SIG-M5 (cell line): ENCODE measurements around the gene AUNIP.

Source experiments
- DNase-seq: peaks from one replicate; lab custom pipeline; 2025; lab: John Stamatoyannopoulos, UW

Gene AUNIP

DNA sequence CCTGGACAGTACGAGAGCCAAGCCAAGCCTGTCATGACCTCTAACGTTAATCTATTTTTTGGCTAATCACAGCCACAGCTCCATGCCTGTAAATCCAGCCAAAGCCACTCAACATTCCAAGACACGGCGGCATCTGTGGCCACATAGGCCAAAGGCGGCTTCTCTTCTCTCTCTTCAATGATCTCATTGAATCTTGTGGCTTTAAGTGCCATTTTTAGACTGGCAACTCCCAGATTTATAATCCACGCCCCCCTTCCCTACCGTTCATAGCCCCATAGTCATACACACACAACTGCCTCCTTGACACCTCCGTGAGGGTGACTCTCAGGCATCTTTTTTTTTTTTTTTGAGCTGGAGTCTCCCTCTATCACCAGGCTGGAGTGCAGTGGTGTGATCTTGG lies 64.9 kb downstream of the AUNIP start:
- DNase-seq, result no peak

- no peak for DNase-seq
Measured at GRCh38 chr1:25793585-25794170, 65.6 kb downstream of the AUNIP start.

- no peak for DNase-seq
Measured at GRCh38 chr1:25792115-25792514, 67.1 kb downstream of the AUNIP start.

DNA sequence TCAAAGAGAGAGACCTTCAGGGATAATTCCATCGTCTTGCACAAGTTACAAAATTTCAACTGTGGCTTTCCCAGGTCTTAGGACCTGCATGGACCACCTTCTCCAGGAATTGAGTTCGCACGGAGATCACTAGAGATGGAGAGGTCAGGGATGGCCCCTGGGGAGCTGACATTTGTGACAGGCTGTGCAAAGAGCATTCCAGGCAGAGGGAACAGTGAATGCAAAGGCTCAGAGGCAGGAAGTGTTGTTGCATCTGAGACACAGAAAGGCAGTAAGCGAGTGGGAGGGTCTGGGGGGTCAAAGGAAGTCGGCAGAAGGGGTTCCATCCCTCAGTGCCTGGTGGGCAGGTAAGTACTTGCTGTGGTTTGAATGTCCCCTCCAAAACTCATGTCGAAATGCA lies 68.8 kb downstream of the AUNIP start:
- no peak for DNase-seq

DNA sequence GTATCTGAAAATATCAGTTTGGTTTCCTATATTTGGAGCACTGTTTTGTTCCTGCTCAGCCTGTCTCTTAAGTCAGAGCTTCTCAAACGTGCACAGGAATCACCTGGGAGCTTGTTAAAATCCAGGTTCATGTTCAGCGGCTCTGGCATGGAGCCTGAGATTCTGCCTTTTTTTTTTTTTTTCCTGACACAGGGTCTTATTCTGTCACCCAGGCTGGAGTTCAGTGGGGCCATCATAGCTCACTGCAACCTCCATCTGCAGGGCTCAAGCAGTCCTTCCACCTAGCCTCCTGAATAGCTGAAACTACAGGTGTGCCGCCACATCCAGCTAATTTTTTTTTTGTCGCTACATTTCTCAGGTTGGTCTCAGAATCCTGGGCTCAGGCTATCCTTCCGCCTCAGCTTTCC lies 71.5 kb downstream of the AUNIP start:
- DNase-seq, result no peak

DNA sequence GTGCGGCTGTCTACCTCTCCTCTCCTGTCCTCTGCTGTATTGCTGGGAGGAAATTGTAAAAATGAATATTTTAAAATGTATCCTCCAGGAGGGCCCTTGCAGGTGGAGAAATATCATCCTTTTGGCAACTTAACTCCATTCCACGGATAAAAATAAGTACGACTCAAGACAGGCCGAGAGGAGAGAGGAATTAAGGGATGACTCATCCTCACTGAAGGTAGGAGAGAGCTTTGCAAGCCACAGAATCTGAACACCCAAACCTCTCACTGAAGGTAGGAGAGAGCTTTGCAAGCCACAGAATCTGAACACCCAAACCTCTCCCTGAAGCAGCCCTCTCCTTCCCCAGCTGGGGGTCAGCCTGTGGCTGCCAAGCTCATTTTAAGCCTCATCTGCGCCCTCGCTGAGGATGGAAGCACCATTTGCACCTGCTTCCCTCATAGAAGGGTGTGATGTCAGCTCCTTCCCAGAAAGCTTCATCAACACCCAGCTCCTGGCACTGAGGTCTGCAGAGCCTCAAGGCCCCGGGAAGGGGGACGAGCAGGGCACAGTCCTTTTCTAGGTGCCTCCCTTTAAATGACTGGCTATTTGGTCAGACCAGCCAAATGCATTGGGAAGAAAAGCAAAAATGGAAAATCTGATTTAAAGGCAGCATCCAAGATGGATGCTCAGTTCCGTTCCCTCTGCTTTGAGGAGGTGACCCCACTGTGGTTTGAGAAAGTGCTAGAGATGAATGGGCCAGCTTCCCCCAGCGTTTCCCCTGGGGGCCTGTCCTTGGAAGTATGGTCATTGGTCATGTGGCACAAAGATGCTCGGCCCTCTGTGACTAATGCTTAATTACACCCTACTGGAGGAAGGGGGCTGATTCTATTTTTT lies 72.1 kb downstream of the AUNIP start:
- DNase-seq, result no peak

- DNase-seq, result no peak
Measured at GRCh38 chr1:25785333-25786067, 73.8 kb downstream of the AUNIP start.

- DNase-seq, result no peak
Measured at GRCh38 chr1:25784575-25785051, 74.6 kb downstream of the AUNIP start.
